ENCODE results near the gene GLT1D1. TPM values are rescaled to one million over a fixed set of nuclear protein-coding genes. Genes with fewer than 3 reads are reported as not detected.

GLT1D1 gene
- total RNA-seq, 1 experiment from 2014 or later, result not detected

GRCh38 chr12:128829861-128830504, 23.3 kb upstream of the GLT1D1 start:
- Histone ChIP-seq H3K4me3 (replicated peaks in 1 of 2; ENCODE audit: low read depth in 1 of 2, low read length in 2 of 2) (no peak overlapping the region), H3K4me1 (ENCODE audit: control insufficient read depth in 1 of 2, insufficient read depth in 2 of 2, low read length in 2 of 2) (peaks cover 0 to under 1% of the 10 kb centered on the region in 2 experiments; a peak in 2 of 4 replicates), H3K36me3 (ENCODE audit: control insufficient read depth in 1 of 2, insufficient read depth in 2 of 2, low read length in 2 of 2) (no peaks in the 10 kb centered on the region), H2AFZ (ENCODE audit: low read depth, low read length, poor library complexity, severe bottlenecking) (no peak overlapping the region), H3K9me3 (ENCODE audit: control insufficient read depth in 1 of 2, insufficient read depth in 1 of 2, low read depth in 1 of 2, low read length in 2 of 2) (no peaks in the 10 kb centered on the region), H3K9ac (ENCODE audit: low read length) (no peak overlapping the region), H3K4me2 (ENCODE audit: low read length) (no peak overlapping the region), H3K79me2 (ENCODE audit: insufficient read depth, low read length) (no peaks in the 10 kb centered on the region), H4K20me1 (ENCODE audit: insufficient read depth) (no peaks in the 10 kb centered on the region), H3K27ac (ENCODE audit: low read depth, low read length) (no peak overlapping the region), H3K9me2 (ENCODE audit: insufficient read depth) (no peaks in the 10 kb centered on the region), H3K27me3 (ENCODE audit: insufficient read depth, low read length) (no peaks in the 10 kb centered on the region)
- RAD21 ChIA-PET (ENCODE audit: low non-redundant PET in 1 of 2, low total read pairs in 2 of 2, uncharacterized antibody in 2 of 2, unreplicated experiment in 2 of 2), result no interaction called here
- ATAC-seq (no peak), DNase-seq (ENCODE audit: low read depth, low spot score) (no peak)
- BruUV-seq (replicated peaks), result no TSS peak
- CTCF ChIA-PET, result no interaction called here
- TF ChIP-seq RAD21 (IDR thresholded peaks at IDR 0.05; ENCODE audit: low read depth) (no peak), CEBPB (IDR thresholded peaks at IDR 0.05; ENCODE audit: low read depth) (no peak), YY1 (IDR thresholded peaks at IDR 0.05; ENCODE audit: extremely low read depth, insufficient replicate concordance, low read depth, low read length) (no peak)
- intact Hi-C loops (cut with micrococcal nuclease), result no loop called here
- POLR2A ChIA-PET, result no interaction called here

DNA sequence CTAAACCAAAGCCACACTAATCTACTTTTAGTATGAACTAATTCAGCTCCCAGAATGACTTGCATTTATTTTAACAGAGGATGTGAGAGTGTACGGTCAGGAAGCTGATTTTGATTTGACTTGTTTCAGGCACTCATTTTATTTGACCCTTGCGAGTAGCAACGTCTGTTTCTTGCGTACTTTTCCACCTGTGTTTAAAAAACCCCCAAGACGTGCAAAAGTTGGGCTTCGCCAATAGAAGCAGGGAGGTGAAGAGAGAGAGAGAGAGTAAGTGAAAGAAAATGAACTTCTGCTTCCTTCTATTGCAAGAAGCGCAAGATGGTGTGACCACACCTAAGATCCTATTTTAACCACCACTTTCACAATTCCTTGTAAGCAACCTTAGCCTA, 22.8 kb upstream of the GLT1D1 start:
- DNase-seq (ENCODE audit: low read depth, low spot score), result no peak
- POLR2A ChIA-PET, result no interaction called here
- CTCF ChIA-PET, result no interaction called here
- H2AFZ ChIP-seq (ENCODE audit: low read depth, low read length, poor library complexity, severe bottlenecking), result no peak overlapping the region
- H3K9ac ChIP-seq (ENCODE audit: low read length), result no peak overlapping the region
- no peaks in the 10 kb centered on the region for H3K4me1 ChIP-seq (ENCODE audit: control insufficient read depth in 1 of 2, insufficient read depth in 2 of 2, low read length in 2 of 2)
- no peaks in the 10 kb centered on the region for H3K79me2 ChIP-seq (ENCODE audit: insufficient read depth, low read length)
- no peaks in the 10 kb centered on the region for H3K36me3 ChIP-seq (ENCODE audit: control insufficient read depth in 1 of 2, insufficient read depth in 2 of 2, low read length in 2 of 2)
- BruUV-seq (replicated peaks), result no TSS peak
- H3K27ac ChIP-seq (ENCODE audit: low read depth, low read length), result no peak overlapping the region
- no peaks in the 10 kb centered on the region for H4K20me1 ChIP-seq (ENCODE audit: insufficient read depth)
- H3K27me3 ChIP-seq (ENCODE audit: insufficient read depth, low read length), result no peaks in the 10 kb centered on the region
- intact Hi-C loops (cut with micrococcal nuclease), result no loop called here
- no peaks in the 10 kb centered on the region for H3K9me3 ChIP-seq (ENCODE audit: control insufficient read depth in 1 of 2, insufficient read depth in 1 of 2, low read depth in 1 of 2, low read length in 2 of 2)
- H3K9me2 ChIP-seq (ENCODE audit: insufficient read depth), result no peaks in the 10 kb centered on the region
- TF ChIP-seq POLR2AphosphoS5 (IDR thresholded peaks at IDR 0.05; ENCODE audit: low read depth, low read length) (no peak), JUND (IDR thresholded peaks at IDR 0.05) (no peak), MAX (IDR thresholded peaks at IDR 0.05) (no peak), CEBPB (IDR thresholded peaks at IDR 0.05; ENCODE audit: low read depth) (no peak), FOSL1 (IDR thresholded peaks at IDR 0.05; ENCODE audit: low read depth) (no peak), SIN3A (IDR thresholded peaks at IDR 0.05; ENCODE audit: low read depth) (no peak), EGR1 (IDR thresholded peaks at IDR 0.05; ENCODE audit: low read depth) (no peak)
- TF ChIP-seq, protein P1, sequence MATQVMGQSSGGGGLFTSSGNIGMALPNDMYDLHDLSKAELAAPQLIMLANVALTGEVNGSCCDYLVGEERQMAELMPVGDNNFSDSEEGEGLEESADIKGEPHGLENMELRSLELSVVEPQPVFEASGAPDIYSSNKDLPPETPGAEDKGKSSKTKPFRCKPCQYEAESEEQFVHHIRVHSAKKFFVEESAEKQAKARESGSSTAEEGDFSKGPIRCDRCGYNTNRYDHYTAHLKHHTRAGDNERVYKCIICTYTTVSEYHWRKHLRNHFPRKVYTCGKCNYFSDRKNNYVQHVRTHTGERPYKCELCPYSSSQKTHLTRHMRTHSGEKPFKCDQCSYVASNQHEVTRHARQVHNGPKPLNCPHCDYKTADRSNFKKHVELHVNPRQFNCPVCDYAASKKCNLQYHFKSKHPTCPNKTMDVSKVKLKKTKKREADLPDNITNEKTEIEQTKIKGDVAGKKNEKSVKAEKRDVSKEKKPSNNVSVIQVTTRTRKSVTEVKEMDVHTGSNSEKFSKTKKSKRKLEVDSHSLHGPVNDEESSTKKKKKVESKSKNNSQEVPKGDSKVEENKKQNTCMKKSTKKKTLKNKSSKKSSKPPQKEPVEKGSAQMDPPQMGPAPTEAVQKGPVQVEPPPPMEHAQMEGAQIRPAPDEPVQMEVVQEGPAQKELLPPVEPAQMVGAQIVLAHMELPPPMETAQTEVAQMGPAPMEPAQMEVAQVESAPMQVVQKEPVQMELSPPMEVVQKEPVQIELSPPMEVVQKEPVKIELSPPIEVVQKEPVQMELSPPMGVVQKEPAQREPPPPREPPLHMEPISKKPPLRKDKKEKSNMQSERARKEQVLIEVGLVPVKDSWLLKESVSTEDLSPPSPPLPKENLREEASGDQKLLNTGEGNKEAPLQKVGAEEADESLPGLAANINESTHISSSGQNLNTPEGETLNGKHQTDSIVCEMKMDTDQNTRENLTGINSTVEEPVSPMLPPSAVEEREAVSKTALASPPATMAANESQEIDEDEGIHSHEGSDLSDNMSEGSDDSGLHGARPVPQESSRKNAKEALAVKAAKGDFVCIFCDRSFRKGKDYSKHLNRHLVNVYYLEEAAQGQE (IDR thresholded peaks at IDR 0.05; ENCODE audit: low read depth), result no peak
- TF ChIP-seq, protein P2, sequence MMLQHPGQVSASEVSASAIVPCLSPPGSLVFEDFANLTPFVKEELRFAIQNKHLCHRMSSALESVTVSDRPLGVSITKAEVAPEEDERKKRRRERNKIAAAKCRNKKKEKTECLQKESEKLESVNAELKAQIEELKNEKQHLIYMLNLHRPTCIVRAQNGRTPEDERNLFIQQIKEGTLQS (IDR thresholded peaks at IDR 0.05), result no peak
- TF ChIP-seq, protein P3, sequence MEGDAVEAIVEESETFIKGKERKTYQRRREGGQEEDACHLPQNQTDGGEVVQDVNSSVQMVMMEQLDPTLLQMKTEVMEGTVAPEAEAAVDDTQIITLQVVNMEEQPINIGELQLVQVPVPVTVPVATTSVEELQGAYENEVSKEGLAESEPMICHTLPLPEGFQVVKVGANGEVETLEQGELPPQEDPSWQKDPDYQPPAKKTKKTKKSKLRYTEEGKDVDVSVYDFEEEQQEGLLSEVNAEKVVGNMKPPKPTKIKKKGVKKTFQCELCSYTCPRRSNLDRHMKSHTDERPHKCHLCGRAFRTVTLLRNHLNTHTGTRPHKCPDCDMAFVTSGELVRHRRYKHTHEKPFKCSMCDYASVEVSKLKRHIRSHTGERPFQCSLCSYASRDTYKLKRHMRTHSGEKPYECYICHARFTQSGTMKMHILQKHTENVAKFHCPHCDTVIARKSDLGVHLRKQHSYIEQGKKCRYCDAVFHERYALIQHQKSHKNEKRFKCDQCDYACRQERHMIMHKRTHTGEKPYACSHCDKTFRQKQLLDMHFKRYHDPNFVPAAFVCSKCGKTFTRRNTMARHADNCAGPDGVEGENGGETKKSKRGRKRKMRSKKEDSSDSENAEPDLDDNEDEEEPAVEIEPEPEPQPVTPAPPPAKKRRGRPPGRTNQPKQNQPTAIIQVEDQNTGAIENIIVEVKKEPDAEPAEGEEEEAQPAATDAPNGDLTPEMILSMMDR (IDR thresholded peaks at IDR 0.05 in 2 of 3, conservative IDR thresholded peaks at IDR 0.05 in 1 of 3; ENCODE audit: borderline replicate concordance in 1 of 3, insufficient read depth in 1 of 3, low read depth in 2 of 3, low read length in 2 of 3), result no peak
- H3K4me3 ChIP-seq (replicated peaks in 1 of 2; ENCODE audit: low read depth in 1 of 2, low read length in 2 of 2), result no peak overlapping the region
- H3K4me2 ChIP-seq (ENCODE audit: low read length), result no peak overlapping the region
- RAD21 ChIA-PET (ENCODE audit: low non-redundant PET in 1 of 2, low total read pairs in 2 of 2, uncharacterized antibody in 2 of 2, unreplicated experiment in 2 of 2), result no interaction called here
- ATAC-seq, result no peak
